ENCODE data around the gene SVOPL. TPM values are rescaled to one million over a fixed set of nuclear protein-coding genes. Genes with fewer than 3 reads are reported as not detected.

The SVOPL gene
- total and polyA plus RNA-seq, 10 of the 15 experiments (the other 5 are each of a cell fraction or from before 2014, with no cell fraction given) = 0.15 TPM; not detected in 9

DNA sequence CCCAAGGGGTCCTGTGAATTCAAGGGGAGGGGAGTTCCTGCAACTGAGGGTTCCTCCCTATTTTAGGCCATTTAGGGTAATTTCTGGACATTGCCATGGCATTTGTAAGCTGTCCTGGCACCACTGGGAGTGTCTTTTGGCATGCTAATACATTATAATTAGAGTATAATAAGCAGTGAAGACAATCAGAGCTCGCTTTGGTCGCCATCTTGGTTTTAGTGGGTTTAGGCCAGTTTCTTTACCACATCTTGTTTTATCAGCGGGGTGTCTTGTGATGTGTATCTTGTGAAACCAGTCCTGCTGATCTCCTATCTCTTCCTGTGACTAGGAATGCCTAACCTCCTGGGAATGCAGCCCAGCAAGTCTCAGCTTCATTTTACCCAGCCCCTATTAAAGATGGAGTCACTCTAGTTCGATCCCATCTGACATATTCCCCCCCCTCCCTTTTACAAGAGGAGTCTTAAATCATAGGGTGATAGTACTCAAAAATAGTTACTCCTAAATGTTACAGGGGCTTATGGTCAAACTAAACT lies 43.2 kb downstream of the SVOPL start (continued):
- TF ChIP-seq, protein P1, sequence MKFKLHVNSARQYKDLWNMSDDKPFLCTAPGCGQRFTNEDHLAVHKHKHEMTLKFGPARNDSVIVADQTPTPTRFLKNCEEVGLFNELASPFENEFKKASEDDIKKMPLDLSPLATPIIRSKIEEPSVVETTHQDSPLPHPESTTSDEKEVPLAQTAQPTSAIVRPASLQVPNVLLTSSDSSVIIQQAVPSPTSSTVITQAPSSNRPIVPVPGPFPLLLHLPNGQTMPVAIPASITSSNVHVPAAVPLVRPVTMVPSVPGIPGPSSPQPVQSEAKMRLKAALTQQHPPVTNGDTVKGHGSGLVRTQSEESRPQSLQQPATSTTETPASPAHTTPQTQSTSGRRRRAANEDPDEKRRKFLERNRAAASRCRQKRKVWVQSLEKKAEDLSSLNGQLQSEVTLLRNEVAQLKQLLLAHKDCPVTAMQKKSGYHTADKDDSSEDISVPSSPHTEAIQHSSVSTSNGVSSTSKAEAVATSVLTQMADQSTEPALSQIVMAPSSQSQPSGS (IDR thresholded peaks at IDR 0.05; ENCODE audit: low read length) = no peak
- no peak for TF ChIP-seq CBX3 (IDR thresholded peaks at IDR 0.05; ENCODE audit: borderline replicate concordance, low read depth)

DNA sequence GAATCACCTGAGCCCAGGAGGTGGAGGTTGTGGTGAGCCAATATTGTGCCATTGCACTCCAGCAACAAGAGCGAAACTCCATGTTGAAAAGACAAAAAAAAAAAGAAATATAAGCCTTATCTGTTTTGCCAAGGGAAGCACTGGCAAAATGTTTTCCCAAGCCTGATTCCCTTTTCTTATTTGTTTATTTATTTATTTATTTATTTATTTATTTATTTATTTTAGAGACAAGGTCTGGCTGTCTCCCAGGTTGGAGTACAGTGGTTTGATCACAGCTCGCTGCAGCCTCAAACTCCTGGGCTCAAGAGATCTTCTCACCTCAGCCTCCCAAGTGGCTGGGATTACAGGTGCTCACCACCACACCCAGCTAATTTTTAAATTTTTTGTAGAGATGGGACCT lies 44.2 kb downstream of the SVOPL start:
- CTCF ChIA-PET = no interaction called here

More for the DNA sequence above, 44.2 kb downstream of the SVOPL start:
- Histone ChIP-seq H3K27ac (ENCODE audit: control insufficient read depth, insufficient read depth) (no peak overlapping the region), H3K79me2 (ENCODE audit: control insufficient read depth, insufficient read depth, low read length) (no peaks in the 10 kb centered on the region), H4K20me1 (ENCODE audit: control insufficient read depth, insufficient read depth) (no peaks in the 10 kb centered on the region), H3K9me3 (replicated peaks; ENCODE audit: control insufficient read depth, insufficient read depth, low read length) (no peaks in the 10 kb centered on the region; the same call in 2 of the 3 replicates), H3K27me3 (replicated peaks in 1 of 2; ENCODE audit: control insufficient read depth in 2 of 2, insufficient read depth in 2 of 2, low read length in 1 of 2) (no peaks in the 10 kb centered on the region), H3K4me3 (no peak overlapping the region), H3K4me2 (ENCODE audit: control insufficient read depth, insufficient read depth) (no peak overlapping the region), H3K9ac (ENCODE audit: control insufficient read depth, insufficient read depth, low read length) (no peak overlapping the region), H3K36me3 (ENCODE audit: control insufficient read depth in 2 of 2, insufficient read depth in 2 of 2, low read length in 1 of 2) (no peaks in the 10 kb centered on the region), H2AFZ (ENCODE audit: control insufficient read depth, low read depth, low read length) (no peak overlapping the region), H3K4me1 (ENCODE audit: control insufficient read depth, insufficient read depth, low read length) (no peaks in the 10 kb centered on the region)
- no peak for ATAC-seq
- FAIRE-seq = no peak
- no peak for DNase-seq (ENCODE audit: low read depth, low spot score)
- TF ChIP-seq, protein P2, sequence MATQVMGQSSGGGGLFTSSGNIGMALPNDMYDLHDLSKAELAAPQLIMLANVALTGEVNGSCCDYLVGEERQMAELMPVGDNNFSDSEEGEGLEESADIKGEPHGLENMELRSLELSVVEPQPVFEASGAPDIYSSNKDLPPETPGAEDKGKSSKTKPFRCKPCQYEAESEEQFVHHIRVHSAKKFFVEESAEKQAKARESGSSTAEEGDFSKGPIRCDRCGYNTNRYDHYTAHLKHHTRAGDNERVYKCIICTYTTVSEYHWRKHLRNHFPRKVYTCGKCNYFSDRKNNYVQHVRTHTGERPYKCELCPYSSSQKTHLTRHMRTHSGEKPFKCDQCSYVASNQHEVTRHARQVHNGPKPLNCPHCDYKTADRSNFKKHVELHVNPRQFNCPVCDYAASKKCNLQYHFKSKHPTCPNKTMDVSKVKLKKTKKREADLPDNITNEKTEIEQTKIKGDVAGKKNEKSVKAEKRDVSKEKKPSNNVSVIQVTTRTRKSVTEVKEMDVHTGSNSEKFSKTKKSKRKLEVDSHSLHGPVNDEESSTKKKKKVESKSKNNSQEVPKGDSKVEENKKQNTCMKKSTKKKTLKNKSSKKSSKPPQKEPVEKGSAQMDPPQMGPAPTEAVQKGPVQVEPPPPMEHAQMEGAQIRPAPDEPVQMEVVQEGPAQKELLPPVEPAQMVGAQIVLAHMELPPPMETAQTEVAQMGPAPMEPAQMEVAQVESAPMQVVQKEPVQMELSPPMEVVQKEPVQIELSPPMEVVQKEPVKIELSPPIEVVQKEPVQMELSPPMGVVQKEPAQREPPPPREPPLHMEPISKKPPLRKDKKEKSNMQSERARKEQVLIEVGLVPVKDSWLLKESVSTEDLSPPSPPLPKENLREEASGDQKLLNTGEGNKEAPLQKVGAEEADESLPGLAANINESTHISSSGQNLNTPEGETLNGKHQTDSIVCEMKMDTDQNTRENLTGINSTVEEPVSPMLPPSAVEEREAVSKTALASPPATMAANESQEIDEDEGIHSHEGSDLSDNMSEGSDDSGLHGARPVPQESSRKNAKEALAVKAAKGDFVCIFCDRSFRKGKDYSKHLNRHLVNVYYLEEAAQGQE (IDR thresholded peaks at IDR 0.05; ENCODE audit: low read depth, low read length) = no peak
- TF ChIP-seq, protein P3, sequence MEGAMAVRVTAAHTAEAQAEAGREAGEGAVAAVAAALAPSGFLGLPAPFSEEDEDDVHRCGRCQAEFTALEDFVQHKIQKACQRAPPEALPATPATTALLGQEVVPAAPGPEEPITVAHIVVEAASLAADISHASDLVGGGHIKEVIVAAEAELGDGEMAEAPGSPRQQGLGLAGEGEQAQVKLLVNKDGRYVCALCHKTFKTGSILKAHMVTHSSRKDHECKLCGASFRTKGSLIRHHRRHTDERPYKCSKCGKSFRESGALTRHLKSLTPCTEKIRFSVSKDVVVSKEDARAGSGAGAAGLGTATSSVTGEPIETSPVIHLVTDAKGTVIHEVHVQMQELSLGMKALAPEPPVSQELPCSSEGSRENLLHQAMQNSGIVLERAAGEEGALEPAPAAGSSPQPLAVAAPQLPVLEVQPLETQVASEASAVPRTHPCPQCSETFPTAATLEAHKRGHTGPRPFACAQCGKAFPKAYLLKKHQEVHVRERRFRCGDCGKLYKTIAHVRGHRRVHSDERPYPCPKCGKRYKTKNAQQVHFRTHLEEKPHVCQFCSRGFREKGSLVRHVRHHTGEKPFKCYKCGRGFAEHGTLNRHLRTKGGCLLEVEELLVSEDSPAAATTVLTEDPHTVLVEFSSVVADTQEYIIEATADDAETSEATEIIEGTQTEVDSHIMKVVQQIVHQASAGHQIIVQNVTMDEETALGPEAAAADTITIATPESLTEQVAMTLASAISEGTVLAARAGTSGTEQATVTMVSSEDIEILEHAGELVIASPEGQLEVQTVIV (IDR thresholded peaks at IDR 0.05; ENCODE audit: borderline replicate concordance, partially characterized antibody) = no peak
- TF ChIP-seq KDM1A (IDR thresholded peaks at IDR 0.05; ENCODE audit: borderline replicate concordance) (no peak), MTA3 (IDR thresholded peaks at IDR 0.05; ENCODE audit: borderline replicate concordance, low read length) (no peak), ETV6 (conservative IDR thresholded peaks at IDR 0.05 in 1 of 2, IDR thresholded peaks at IDR 0.05 in 1 of 2; ENCODE audit: borderline replicate concordance in 1 of 2, low read depth in 1 of 2) (no peak), ASH2L (IDR thresholded peaks at IDR 0.05; ENCODE audit: borderline replicate concordance, low read depth) (no peak), NR2C2 (IDR thresholded peaks at IDR 0.05; ENCODE audit: borderline replicate concordance, control insufficient read depth, insufficient read length, low read depth) (no peak), ZNF24 (IDR thresholded peaks at IDR 0.05) (no peak), EP300 (IDR thresholded peaks at IDR 0.05; ENCODE audit: borderline replicate concordance in 1 of 2, control insufficient read depth in 1 of 2, low read depth in 2 of 2, low read length in 2 of 2) (no peak), ZNF207 (IDR thresholded peaks at IDR 0.05; ENCODE audit: borderline replicate concordance) (no peak)
- TF ChIP-seq, protein P4, sequence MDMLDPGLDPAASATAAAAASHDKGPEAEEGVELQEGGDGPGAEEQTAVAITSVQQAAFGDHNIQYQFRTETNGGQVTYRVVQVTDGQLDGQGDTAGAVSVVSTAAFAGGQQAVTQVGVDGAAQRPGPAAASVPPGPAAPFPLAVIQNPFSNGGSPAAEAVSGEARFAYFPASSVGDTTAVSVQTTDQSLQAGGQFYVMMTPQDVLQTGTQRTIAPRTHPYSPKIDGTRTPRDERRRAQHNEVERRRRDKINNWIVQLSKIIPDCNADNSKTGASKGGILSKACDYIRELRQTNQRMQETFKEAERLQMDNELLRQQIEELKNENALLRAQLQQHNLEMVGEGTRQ (IDR thresholded peaks at IDR 0.05; ENCODE audit: borderline replicate concordance, low read depth, low read length) = no peak
- intact Hi-C loops (cut with micrococcal nuclease; ENCODE audit: unreplicated experiment) = no loop called here
- no TSS peak for BruUV-seq (replicated peaks)
- 30% methylated on average over 2 of the region's 2 CpGs for WGBS (ENCODE audit: insufficient coverage, insufficient replicate concordance, low lambda C conversion rate, missing lambda C conversion rate)
- ChIA-PET POLR2A (no interaction called here), RAD21 (ENCODE audit: unreplicated experiment) (no interaction called here), SMC1A (ENCODE audit: uncharacterized antibody, unreplicated experiment) (no interaction called here)
- in situ Hi-C loops (cut with MboI) = no loop called here
